Endothelial cell of umbilical vein (primary cell): ENCODE measurements around the gene YTHDF1. TPM values are rescaled to one million over a fixed set of nuclear protein-coding genes. Genes with fewer than 3 reads are reported as not detected.

Experiments used
- BruUV-seq: library from RNA; stranded (reverse); fragments of 400-500 nt; replicated peaks from 2 replicates; lab custom pipeline; 2021; lab: Mats Ljungman, UMichigan
- CTCF ChIA-PET: fragments of 300-600, 350-600 bp; sonication (Branson Sonifier 250); formaldehyde crosslinking; loops from one replicate; lab custom pipeline; 2021; ENCODE audit warnings: antibody characterized with exemption, inconsistent platforms; lab: Charles Lee
- POLR2A ChIA-PET: fragments of 300-600, 350-600 bp; sonication (Branson Sonifier 250); formaldehyde crosslinking; loops from one replicate; lab custom pipeline; 2021; ENCODE audit warnings: antibody characterized with exemption, inconsistent platforms; lab: Charles Lee
- DNase-seq: peaks from one replicate; pipeline ENCODE4 v3.0.0-alpha.2; 2011; ENCODE audit warnings: low read depth, low spot score
- FAIRE-seq: peaks from 2 replicates; lab custom pipeline; 2011; peaks lifted over from hg19 to GRCh38; lab: Jason Lieb, UNC
- H2AFZ ChIP-seq: 2 replicates; pipeline ENCODE4 v1.6.0; 2012; ENCODE audit warnings: low read depth, low read length, control low read depth, inconsistent platforms
- H3K27ac ChIP-seq: 2 replicates; pipeline ENCODE4 v1.5.1; 2011; ENCODE audit warnings: low read depth, mild to moderate bottlenecking, control low read depth, low read length, moderate library complexity; ENCODE audit not compliant: insufficient read depth
- H3K27me3 ChIP-seq, 2 experiments: 2 replicates each; pipeline versions ENCODE4 v1.6.0 to v1.6.1; 2011; ENCODE audit warnings: low read length in 2 of 2, mixed read lengths in 1 of 2; ENCODE audit not compliant: control insufficient read depth in 2 of 2, insufficient read depth in 2 of 2
- H3K36me3 ChIP-seq, 2 experiments: 2 replicates in 1 of 2; 3 replicates in 1 of 2; pipeline ENCODE4 v1.5.1; 2011; ENCODE audit warnings: low read length in 2 of 2, mild to moderate bottlenecking in 1 of 2, moderate library complexity in 1 of 2; ENCODE audit not compliant: control insufficient read depth in 2 of 2, insufficient read depth in 2 of 2; ENCODE audit errors: extremely low read depth in 1 of 2
- H3K4me1 ChIP-seq: 3 replicates; pipeline ENCODE4 v1.5.1; 2011; ENCODE audit warnings: mild to moderate bottlenecking, low read length; ENCODE audit not compliant: control insufficient read depth, insufficient read depth; ENCODE audit errors: extremely low read depth
- H3K4me2 ChIP-seq: 2 replicates; pipeline ENCODE4 v1.6.1; 2011; ENCODE audit warnings: low read length, control low read depth, mixed read lengths; ENCODE audit not compliant: insufficient read depth
- H3K4me3 ChIP-seq, 3 experiments: fragments of 200-600 bp in 1 of 3; sonication (generic), shearing (Covaris generic) in 1 of 3; replicated peaks in 1 of 3; 2 replicates each; pipeline ENCODE4 v1.5.1; 2011 to 2016; ENCODE audit warnings: control low read depth in 3 of 3, low read length in 3 of 3, mild to moderate bottlenecking in 2 of 3, inconsistent platforms in 1 of 3, low read depth in 1 of 3, moderate library complexity in 1 of 3; ENCODE audit not compliant: insufficient read depth in 1 of 3
- H3K79me2 ChIP-seq: 2 replicates; pipeline ENCODE4 v1.6.0; 2012; ENCODE audit warnings: low read length, inconsistent platforms; ENCODE audit not compliant: control insufficient read depth, insufficient read depth
- H3K9ac ChIP-seq: replicated peaks from 2 replicates; pipeline ENCODE3; 2011; ENCODE audit warnings: low read length, control low read depth; ENCODE audit not compliant: insufficient read depth; ENCODE audit errors: extremely low read depth
- H3K9me1 ChIP-seq: replicated peaks from 3 replicates; pipeline ENCODE4 v1.6.0; 2011; ENCODE audit warnings: mild to moderate bottlenecking, low read length; ENCODE audit not compliant: control insufficient read depth, insufficient read depth; ENCODE audit errors: extremely low read depth
- H3K9me3 ChIP-seq: replicated peaks from 2 replicates; pipeline ENCODE4 v1.5.1; 2012; ENCODE audit warnings: low read length, inconsistent platforms; ENCODE audit not compliant: control insufficient read depth, insufficient read depth
- H4K20me1 ChIP-seq: replicated peaks from 2 replicates; pipeline ENCODE3; 2011; ENCODE audit warnings: mild to moderate bottlenecking, low read length; ENCODE audit not compliant: control insufficient read depth, insufficient read depth; ENCODE audit errors: extremely low read depth
- EZH2 ChIP-seq: IDR thresholded peaks from 2 replicates; pipeline ENCODE4 v1.6.1; 2012; ENCODE audit warnings: borderline replicate concordance, low read depth, mild to moderate bottlenecking, moderate library complexity, low read length, inconsistent platforms; ENCODE audit not compliant: severe bottlenecking
- FOS ChIP-seq: IDR thresholded peaks from 2 replicates; pipeline ENCODE4 v1.6.1; 2011; ENCODE audit warnings: mild to moderate bottlenecking, low read length, moderate library complexity, borderline replicate concordance; ENCODE audit not compliant: insufficient read depth
- GATA2 ChIP-seq: IDR thresholded peaks from 2 replicates; pipeline ENCODE4 v1.7.0; 2011; ENCODE audit warnings: low read depth, mild to moderate bottlenecking, moderate library complexity, mixed read lengths, low read length; ENCODE audit not compliant: insufficient read length, insufficient read depth
- JUN ChIP-seq: IDR thresholded peaks from 2 replicates; pipeline ENCODE4 v1.6.1; 2011; ENCODE audit warnings: borderline replicate concordance, low read depth; ENCODE audit not compliant: insufficient read length, insufficient read depth
- MYC ChIP-seq: IDR thresholded peaks from one replicate; pipeline ENCODE4 v1.6.1; 2011; ENCODE audit warnings: mild to moderate bottlenecking, low read depth, low read length
- POLR2A ChIP-seq: IDR thresholded peaks from 2 replicates; pipeline ENCODE4 v1.6.1; 2012; ENCODE audit warnings: low read depth, mild to moderate bottlenecking, control low read depth, low read length
- POLR2AphosphoS5 ChIP-seq: IDR thresholded peaks from 2 replicates; pipeline ENCODE4 v1.6.1; 2012; ENCODE audit warnings: low read depth, mild to moderate bottlenecking, control low read depth, low read length, moderate library complexity; ENCODE audit not compliant: insufficient read depth
- dilution Hi-C: fragments of 300-500 bp; cut with MboI; formaldehyde crosslinking; loops from one replicate; pipeline ENCODE4 v1.15.0; 2019; ENCODE audit warnings: low sequenced_read_pairs; ENCODE audit not compliant: extremely low pct_ligation_motif_present
- intact Hi-C: fragments of 100-400 bp; cut with micrococcal nuclease; formaldehyde crosslinking; loops from one replicate; pipeline ENCODE4 v1.10.0; 2022
- polyA plus RNA-seq, 4 experiments: library from polyadenylated mRNA; depleted of rRNA in 3 of 4; stranded (reverse) in 3 of 4; unstranded in 1 of 4; fragments of >200 nt; gene quantifications; 2 replicates each; pipeline versions ENCODE4 v1.2.1 to v1.2.3, GENCODE V29; 2011 to 2012; ENCODE audit warnings: missing spikeins in 1 of 4
- total RNA-seq: library from RNA; stranded (reverse); gene quantifications from 2 replicates; pipeline ENCODE4 v1.2.3, GENCODE V29; 2021
- TF ChIP-seq, protein P1 (sequence below): IDR thresholded peaks from 2 replicates; pipeline ENCODE4 v1.6.1; 2011; ENCODE audit not compliant: insufficient read depth, insufficient read length
- TF ChIP-seq, protein P2 (sequence below), 2 donors: IDR thresholded peaks; 1 replicate in 1 of 2; 2 replicates in 1 of 2; pipeline ENCODE4 v1.5.1; 2011; ENCODE audit warnings: low read length in 2 of 2, mild to moderate bottlenecking in 2 of 2, moderate library complexity in 2 of 2, control low read depth in 1 of 2, inconsistent platforms in 1 of 2, low read depth in 1 of 2; ENCODE audit not compliant: insufficient read depth in 1 of 2; ENCODE audit errors: extremely low read depth in 1 of 2

The YTHDF1 gene
- total and polyA plus RNA-seq, 2 donors (not counting 3 experiments of a cell fraction or from before 2014, with no cell fraction given) = 25.2 to 44.4 TPM

DNA sequence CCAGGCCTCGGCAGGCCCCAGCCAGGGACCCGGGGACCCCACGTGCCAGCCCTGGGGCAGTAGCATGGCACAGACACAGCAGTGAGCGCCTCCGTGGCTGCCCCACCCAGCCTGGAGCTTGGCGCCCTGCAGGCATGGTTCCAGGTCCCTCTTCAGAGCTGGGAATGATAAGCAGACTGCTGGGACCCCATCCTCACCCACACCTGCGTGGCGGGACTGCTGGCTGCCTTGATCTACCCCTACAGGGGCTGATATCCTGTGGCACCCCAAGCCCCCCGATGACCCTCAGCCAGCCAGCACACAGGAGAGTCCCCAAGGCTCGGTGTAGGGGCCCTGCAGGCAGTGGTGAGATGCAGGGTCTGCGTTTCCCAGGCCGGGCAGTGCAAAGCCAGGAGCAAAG lies 47.1 kb downstream of the YTHDF1 start:
- no peaks in the 10 kb centered on the region for H3K9me1 ChIP-seq
- H3K4me3 ChIP-seq = no peak overlapping the region
- no peak overlapping the region for H3K9ac ChIP-seq
- DNase-seq (no peak), FAIRE-seq (no peak)
- no peaks in the 10 kb centered on the region for H3K9me3 ChIP-seq
- TF ChIP-seq JUN (no peak), MYC (no peak), POLR2AphosphoS5 (no peak)
- TF ChIP-seq, protein P1, sequence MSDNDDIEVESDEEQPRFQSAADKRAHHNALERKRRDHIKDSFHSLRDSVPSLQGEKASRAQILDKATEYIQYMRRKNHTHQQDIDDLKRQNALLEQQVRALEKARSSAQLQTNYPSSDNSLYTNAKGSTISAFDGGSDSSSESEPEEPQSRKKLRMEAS = no peak
- ChIA-PET CTCF (no interaction called here), POLR2A (no interaction called here)
- H3K79me2 ChIP-seq = no peaks in the 10 kb centered on the region
- H3K27me3 ChIP-seq = peaks cover 8 to 9% of the 10 kb centered on the region in 2 experiments
- no peaks in the 10 kb centered on the region for H3K4me1 ChIP-seq
- no peaks in the 10 kb centered on the region for H4K20me1 ChIP-seq
- BruUV-seq = no TSS peak
- no peak overlapping the region for H3K27ac ChIP-seq
- dilution Hi-C loops (no loop called here), intact Hi-C loops (loop anchor here (10.0 kb wide), 1 partner anchor 426 kb away; no protein-coding TSS in a partner anchor)
- H3K36me3 ChIP-seq = no peaks in the 10 kb centered on the region
- H3K4me2 ChIP-seq = no peak overlapping the region
- H2AFZ ChIP-seq = no peak overlapping the region

DNA sequence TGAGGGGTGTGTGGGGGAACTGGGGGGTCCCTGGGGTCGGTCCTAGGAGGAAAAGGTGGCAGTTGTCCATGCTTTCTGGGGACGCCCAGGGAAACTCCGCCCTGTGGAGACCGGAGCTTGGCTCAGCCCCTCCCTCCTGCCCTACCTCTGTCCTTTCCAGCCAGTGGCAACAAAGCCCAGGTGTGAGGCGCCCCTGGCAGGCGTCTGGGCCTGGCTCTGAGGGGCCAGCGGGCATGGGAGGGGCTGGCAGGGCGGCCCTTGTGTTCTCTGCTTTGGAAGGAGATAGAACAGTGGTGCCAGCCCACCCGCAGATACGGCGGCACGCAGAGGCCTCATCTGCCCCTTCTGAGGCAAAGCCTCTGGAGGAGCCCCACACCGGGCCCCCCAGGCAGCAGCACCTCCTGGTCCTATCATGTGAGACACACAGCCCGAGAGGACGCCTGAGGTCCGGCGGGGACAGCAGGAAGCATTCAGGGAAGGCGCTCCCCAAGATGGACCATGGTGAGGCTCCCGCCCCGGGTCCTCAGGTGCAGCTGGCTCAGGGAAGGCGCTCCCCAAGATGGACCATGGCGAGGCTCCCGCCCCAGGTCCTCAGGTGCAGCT lies 47.9 kb downstream of the YTHDF1 start:
- Histone ChIP-seq H3K9ac (no peak overlapping the region), H3K4me2 (no peak overlapping the region), H3K4me3 (no peak overlapping the region), H3K9me3 (no peaks in the 10 kb centered on the region), H4K20me1 (no peaks in the 10 kb centered on the region), H3K27me3 (peaks cover 0 to 1% of the 10 kb centered on the region in 2 experiments), H2AFZ (no peak overlapping the region), H3K9me1 (no peaks in the 10 kb centered on the region), H3K27ac (no peak overlapping the region), H3K36me3 (no peaks in the 10 kb centered on the region), H3K79me2 (no peaks in the 10 kb centered on the region), H3K4me1 (no peaks in the 10 kb centered on the region)
- POLR2A ChIA-PET = no interaction called here
- dilution Hi-C loops (no loop called here), intact Hi-C loops (loop anchor here (10.0 kb wide), 1 partner anchor 427 kb away; no protein-coding TSS in a partner anchor)
- no peak for FAIRE-seq
- CTCF ChIA-PET = no interaction called here
- no peak for TF ChIP-seq GATA2
- TF ChIP-seq FOS = no peak
- TF ChIP-seq, protein P2, sequence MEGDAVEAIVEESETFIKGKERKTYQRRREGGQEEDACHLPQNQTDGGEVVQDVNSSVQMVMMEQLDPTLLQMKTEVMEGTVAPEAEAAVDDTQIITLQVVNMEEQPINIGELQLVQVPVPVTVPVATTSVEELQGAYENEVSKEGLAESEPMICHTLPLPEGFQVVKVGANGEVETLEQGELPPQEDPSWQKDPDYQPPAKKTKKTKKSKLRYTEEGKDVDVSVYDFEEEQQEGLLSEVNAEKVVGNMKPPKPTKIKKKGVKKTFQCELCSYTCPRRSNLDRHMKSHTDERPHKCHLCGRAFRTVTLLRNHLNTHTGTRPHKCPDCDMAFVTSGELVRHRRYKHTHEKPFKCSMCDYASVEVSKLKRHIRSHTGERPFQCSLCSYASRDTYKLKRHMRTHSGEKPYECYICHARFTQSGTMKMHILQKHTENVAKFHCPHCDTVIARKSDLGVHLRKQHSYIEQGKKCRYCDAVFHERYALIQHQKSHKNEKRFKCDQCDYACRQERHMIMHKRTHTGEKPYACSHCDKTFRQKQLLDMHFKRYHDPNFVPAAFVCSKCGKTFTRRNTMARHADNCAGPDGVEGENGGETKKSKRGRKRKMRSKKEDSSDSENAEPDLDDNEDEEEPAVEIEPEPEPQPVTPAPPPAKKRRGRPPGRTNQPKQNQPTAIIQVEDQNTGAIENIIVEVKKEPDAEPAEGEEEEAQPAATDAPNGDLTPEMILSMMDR (IDR thresholded peaks at IDR 0.05; ENCODE audit: extremely low read depth in 1 of 2, insufficient read depth in 1 of 2, low read depth in 1 of 2, low read length in 2 of 2) = no peak
- no peak for TF ChIP-seq POLR2AphosphoS5
- TF ChIP-seq, protein P1 = no peak
- TF ChIP-seq EZH2 = no peak
- TF ChIP-seq MYC = no peak
- TF ChIP-seq POLR2A = no peak
- no peak for TF ChIP-seq JUN
- no peak for DNase-seq
- BruUV-seq = no TSS peak
